Activated gamma-delta T cell treated with anti-CD3 and anti-CD28 coated beads, Interleukin-2, amount 50 U/mL, for 16 hours (primary cell): ENCODE results near the gene DOK5.

Experiments used
- DNase-seq: peaks from one replicate; pipeline ENCODE4 v3.0.0-alpha.2; 2020; ENCODE audit warnings: low read depth

DOK5 gene

DNA sequence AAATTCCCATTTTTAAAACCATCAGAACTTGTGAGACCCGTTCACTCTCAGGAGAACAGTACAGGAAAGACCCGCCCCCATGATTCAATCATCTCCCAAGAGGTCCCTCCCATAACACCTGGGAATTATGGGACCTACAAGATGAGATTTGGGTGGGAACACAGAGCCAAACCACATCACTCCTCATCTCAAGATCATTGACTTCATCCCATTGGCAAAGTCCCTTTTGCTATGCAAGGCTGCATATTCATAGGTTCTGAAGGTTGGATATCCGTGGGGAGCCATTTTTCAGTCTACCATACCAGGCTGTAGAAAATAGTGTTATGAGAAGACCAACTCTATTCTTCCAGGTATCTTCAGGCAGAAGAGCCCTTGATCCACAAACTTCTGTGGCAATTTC, 219.1 kb downstream of the DOK5 start:
- DNase-seq, result no peak

DNA sequence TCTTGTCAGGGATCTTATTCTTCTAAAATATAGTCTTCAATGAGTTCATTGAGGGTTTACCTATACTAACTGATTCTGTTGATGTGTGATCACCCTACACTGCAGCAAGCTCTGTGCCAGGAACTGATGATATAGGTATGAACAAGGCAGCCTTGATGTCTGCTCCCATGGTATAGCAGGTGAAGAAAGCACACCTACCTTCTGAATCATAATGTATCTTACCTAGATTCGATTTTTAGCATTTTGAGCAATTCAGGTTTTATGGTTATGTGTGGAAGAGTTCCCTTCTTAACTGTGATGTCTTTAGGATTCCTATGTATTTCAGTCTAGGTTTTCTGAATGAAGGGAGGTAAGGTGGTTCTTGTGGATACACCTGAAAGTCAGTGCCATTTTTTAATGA, 223.0 kb downstream of the DOK5 start:
- no peak for DNase-seq
